ENCODE results near the gene GPR35. TPM values are rescaled to one million over a fixed set of nuclear protein-coding genes. Genes with fewer than 3 reads are reported as not detected.

Gene GPR35
- total RNA-seq (2014; rRNA removed; shearing (Covaris generic)) = 0.17 TPM in 1 of 2 replicates, not detected in the other

- peak; percentile 76 for DNase-seq (ENCODE audit: low read depth)
Measured at GRCh38 chr2:240624950-240625621, at the start of gene GPR35. Gene GPR35 (plus strand): TSS chr2:240625480. CDS start chr2:240629953, 4,473 bp downstream.

GRCh38 chr2:240576036-240576435 is 49.2 kb upstream of the GPR35 start:
- DNase-seq (ENCODE audit: low read depth) = no peak

GRCh38 chr2:240576436-240577205 is 48.7 kb upstream of the GPR35 start:
- no peak for DNase-seq (ENCODE audit: low read depth)

- no peak for DNase-seq (ENCODE audit: low read depth)
Measured at GRCh38 chr2:240577281-240578109, 47.8 kb upstream of the GPR35 start.

- no peak for DNase-seq (ENCODE audit: low read depth)
Measured at GRCh38 chr2:240578110-240578450, 47.2 kb upstream of the GPR35 start.

GRCh38 chr2:240578488-240578887 is 46.8 kb upstream of the GPR35 start:
- no peak for DNase-seq (ENCODE audit: low read depth)

GRCh38 chr2:240579071-240579762 is 46.1 kb upstream of the GPR35 start:
- DNase-seq (ENCODE audit: low read depth) = no peak

- peak; percentile 93 for DNase-seq (ENCODE audit: low read depth)
Measured at GRCh38 chr2:240579771-240580614, 45.3 kb upstream of the GPR35 start.

GRCh38 chr2:240581811-240582210 is 43.5 kb upstream of the GPR35 start:
- DNase-seq (ENCODE audit: low read depth) = peak; percentile 66

- peak; percentile 20 for DNase-seq (ENCODE audit: low read depth)
Measured at GRCh38 chr2:240582781-240583180, 42.5 kb upstream of the GPR35 start.

GRCh38 chr2:240583774-240584173 is 41.5 kb upstream of the GPR35 start:
- DNase-seq (ENCODE audit: low read depth) = no peak

- no peak for DNase-seq (ENCODE audit: low read depth)
Measured at GRCh38 chr2:240584486-240585031, 40.7 kb upstream of the GPR35 start.

GRCh38 chr2:240585101-240585500 is 40.2 kb upstream of the GPR35 start:
- no peak for DNase-seq (ENCODE audit: low read depth)

GRCh38 chr2:240585681-240586197 is 39.5 kb upstream of the GPR35 start:
- no peak for DNase-seq (ENCODE audit: low read depth)

- DNase-seq (ENCODE audit: low read depth) = peak; percentile 89
Measured at GRCh38 chr2:240586198-240586918, 38.9 kb upstream of the GPR35 start, which contains the start of gene CAPN10. Gene CAPN10 (plus strand): TSS chr2:240586734. CDS start chr2:240586912, 178 bp downstream.

GRCh38 chr2:240586919-240587800 is 38.1 kb upstream of the GPR35 start:
- peak; percentile 30 for DNase-seq (ENCODE audit: low read depth)

GRCh38 chr2:240588006-240588655 is 37.1 kb upstream of the GPR35 start:
- no peak for DNase-seq (ENCODE audit: low read depth)

- DNase-seq (ENCODE audit: low read depth) = no peak
Measured at GRCh38 chr2:240588669-240589068, 36.6 kb upstream of the GPR35 start.
